AG20443 (cell line): ENCODE results near the gene CREG2.
"Not testable (repeated sequence)": the region's sequence is repeated elsewhere in the genome, so short reads cannot be mapped to it uniquely, and the experiment has no call there.

Experiments
- DNase-seq: peaks from one replicate; pipeline ENCODE4 v3.0.0; 2012; ENCODE audit warnings: low spot score, mixed read lengths

CREG2 gene

GRCh38 chr2:101371636-101372035 is 15.7 kb downstream of the CREG2 start:
- DNase-seq = no peak

- no peak for DNase-seq
Measured at GRCh38 chr2:101369100-101369499, 18.2 kb downstream of the CREG2 start.

GRCh38 chr2:101368376-101368775 is 18.9 kb downstream of the CREG2 start:
- no peak for DNase-seq

GRCh38 chr2:101367508-101367907 is 19.8 kb downstream of the CREG2 start:
- no peak for DNase-seq

- DNase-seq = no peak
Measured at GRCh38 chr2:101364878-101365277, 22.4 kb downstream of the CREG2 start.

GRCh38 chr2:101362777-101363176 is 24.5 kb downstream of the CREG2 start:
- DNase-seq = no peak

GRCh38 chr2:101362316-101362715 is 25.0 kb downstream of the CREG2 start:
- DNase-seq = no peak

- DNase-seq = no peak
Measured at GRCh38 chr2:101361522-101361921, 25.8 kb downstream of the CREG2 start.

- DNase-seq = no peak
Measured at GRCh38 chr2:101361121-101361520, 26.2 kb downstream of the CREG2 start.

GRCh38 chr2:101360232-101360631 is 27.1 kb downstream of the CREG2 start:
- no peak for DNase-seq

GRCh38 chr2:101359410-101359954 is 27.8 kb downstream of the CREG2 start:
- DNase-seq = no peak

- DNase-seq = peak; percentile 49
Measured at GRCh38 chr2:101357376-101357775, 29.9 kb downstream of the CREG2 start.

GRCh38 chr2:101356521-101356920 is 30.8 kb downstream of the CREG2 start:
- peak; percentile 51 for DNase-seq

GRCh38 chr2:101356055-101356454 is 31.2 kb downstream of the CREG2 start:
- DNase-seq = no peak

- DNase-seq = no peak
Measured at GRCh38 chr2:101355401-101356054, 31.8 kb downstream of the CREG2 start.

- no peak for DNase-seq
Measured at GRCh38 chr2:101354420-101355311, 32.6 kb downstream of the CREG2 start.

GRCh38 chr2:101352631-101353030 is 34.7 kb downstream of the CREG2 start:
- not testable (repeated sequence) for DNase-seq

GRCh38 chr2:101351207-101351606 is 36.1 kb downstream of the CREG2 start:
- DNase-seq = no peak

- peak; percentile 58 for DNase-seq
Measured at GRCh38 chr2:101349893-101350662, 37.2 kb downstream of the CREG2 start.

- DNase-seq = no peak
Measured at GRCh38 chr2:101348883-101349282, 38.4 kb downstream of the CREG2 start.

GRCh38 chr2:101346909-101347308 is 40.4 kb downstream of the CREG2 start:
- no peak for DNase-seq

- no peak for DNase-seq
Measured at GRCh38 chr2:101344137-101344536, 43.2 kb downstream of the CREG2 start.
